ENCODE data around the gene MBOAT1. TPM values are rescaled to one million over a fixed set of nuclear protein-coding genes. Genes with fewer than 3 reads are reported as not detected.
A peak's percentile ranks its signal among the peaks of the same experiment; 100 is the strongest.

Gene MBOAT1
- total RNA-seq, 1 experiment from 2014 or later, result 22.0 TPM

DNA sequence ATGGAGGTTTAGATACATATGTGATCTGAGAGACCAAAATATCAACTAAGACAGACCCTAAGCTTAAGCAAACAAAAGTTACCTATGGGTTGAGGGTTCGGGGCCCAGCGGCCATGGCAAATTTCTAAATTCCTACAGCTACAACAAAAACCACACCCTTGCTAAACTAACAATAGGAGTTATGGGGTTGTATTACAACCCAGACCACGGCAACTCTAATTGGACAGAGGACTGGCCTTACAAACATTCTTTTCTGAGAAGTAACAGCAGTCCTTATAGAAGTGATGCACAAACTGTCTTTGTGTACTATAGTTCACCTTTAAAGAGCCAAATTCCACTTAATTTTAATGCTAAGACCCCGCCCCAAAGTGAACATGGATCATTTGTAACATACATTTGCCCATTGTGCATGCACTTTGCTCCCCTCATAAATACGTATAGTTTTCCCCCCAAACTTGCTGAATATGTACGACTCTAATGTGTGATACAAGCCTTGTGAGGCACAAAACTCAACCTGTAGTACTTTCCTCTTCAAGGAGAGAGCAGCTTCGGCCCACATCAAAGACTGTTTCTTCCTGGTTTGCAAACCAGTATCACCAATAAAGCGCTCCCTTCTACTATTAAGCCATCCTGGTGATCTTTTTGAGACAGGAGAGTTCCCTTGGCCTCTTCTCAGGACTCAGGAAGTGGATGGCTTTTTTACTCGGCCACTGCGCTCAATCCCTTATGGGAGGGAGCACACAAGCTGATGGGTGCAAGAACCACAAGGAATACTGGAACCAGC is 25.6 kb upstream of the MBOAT1 start:
- H3K9me2 ChIP-seq (ENCODE audit: insufficient read depth), result no peaks in the 10 kb centered on the region
- CTCF ChIA-PET, result interaction anchor here (0.7 kb wide), 1 partner anchor 30 kb away, joined by 3 read pairs; no protein-coding TSS in a partner anchor
- peak overlapping the region; percentile 37 for H3K27ac ChIP-seq
- H3K4me1 ChIP-seq (replicated peaks; ENCODE audit: insufficient read depth), result peaks cover 19% of the 10 kb centered on the region
- DNase-seq, result peak; percentile 27 to 38
- TSS peak; percentile 87 for BruUV-seq (replicated peaks)
- H2AFZ ChIP-seq, result no peak overlapping the region
- intact Hi-C loops (cut with micrococcal nuclease; ENCODE audit: unreplicated experiment), result loop anchor here (1.0 to 2.0 kb wide), 5 partner anchors 26 to 163 kb away; partner anchors contain the start of genes E2F3 and MBOAT1
- no peaks in the 10 kb centered on the region for H3K9me3 ChIP-seq (ENCODE audit: insufficient read depth, low read depth)
- H3K4me3 ChIP-seq, result no peak overlapping the region
- H3K4me2 ChIP-seq, result peak overlapping the region; percentile 38
- POLR2A ChIA-PET (ENCODE audit: unreplicated experiment), result interaction anchor here (0.6 to 1.6 kb wide), 5 partner anchors 25 to 299 kb away, joined by 3 to 13 read pairs (median 5); no protein-coding TSS in a partner anchor
- no peaks in the 10 kb centered on the region for H3K27me3 ChIP-seq (ENCODE audit: insufficient read depth, low read depth)
- TF ChIP-seq, protein P1, sequence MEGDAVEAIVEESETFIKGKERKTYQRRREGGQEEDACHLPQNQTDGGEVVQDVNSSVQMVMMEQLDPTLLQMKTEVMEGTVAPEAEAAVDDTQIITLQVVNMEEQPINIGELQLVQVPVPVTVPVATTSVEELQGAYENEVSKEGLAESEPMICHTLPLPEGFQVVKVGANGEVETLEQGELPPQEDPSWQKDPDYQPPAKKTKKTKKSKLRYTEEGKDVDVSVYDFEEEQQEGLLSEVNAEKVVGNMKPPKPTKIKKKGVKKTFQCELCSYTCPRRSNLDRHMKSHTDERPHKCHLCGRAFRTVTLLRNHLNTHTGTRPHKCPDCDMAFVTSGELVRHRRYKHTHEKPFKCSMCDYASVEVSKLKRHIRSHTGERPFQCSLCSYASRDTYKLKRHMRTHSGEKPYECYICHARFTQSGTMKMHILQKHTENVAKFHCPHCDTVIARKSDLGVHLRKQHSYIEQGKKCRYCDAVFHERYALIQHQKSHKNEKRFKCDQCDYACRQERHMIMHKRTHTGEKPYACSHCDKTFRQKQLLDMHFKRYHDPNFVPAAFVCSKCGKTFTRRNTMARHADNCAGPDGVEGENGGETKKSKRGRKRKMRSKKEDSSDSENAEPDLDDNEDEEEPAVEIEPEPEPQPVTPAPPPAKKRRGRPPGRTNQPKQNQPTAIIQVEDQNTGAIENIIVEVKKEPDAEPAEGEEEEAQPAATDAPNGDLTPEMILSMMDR (conservative IDR thresholded peaks at IDR 0.05), result no peak
- no peak for TF ChIP-seq EZH2 (IDR thresholded peaks at IDR 0.05; ENCODE audit: low read depth)
- no peaks in the 10 kb centered on the region for H3K36me3 ChIP-seq (ENCODE audit: low read depth)
- H4K20me1 ChIP-seq (ENCODE audit: insufficient read depth), result no peaks in the 10 kb centered on the region
- H3K79me2 ChIP-seq (ENCODE audit: low read depth), result no peaks in the 10 kb centered on the region
- peaks cover 3% of the 10 kb centered on the region; the same call in 1 of the 2 replicates for H3F3A ChIP-seq (ENCODE audit: insufficient read depth, low read depth)

DNA sequence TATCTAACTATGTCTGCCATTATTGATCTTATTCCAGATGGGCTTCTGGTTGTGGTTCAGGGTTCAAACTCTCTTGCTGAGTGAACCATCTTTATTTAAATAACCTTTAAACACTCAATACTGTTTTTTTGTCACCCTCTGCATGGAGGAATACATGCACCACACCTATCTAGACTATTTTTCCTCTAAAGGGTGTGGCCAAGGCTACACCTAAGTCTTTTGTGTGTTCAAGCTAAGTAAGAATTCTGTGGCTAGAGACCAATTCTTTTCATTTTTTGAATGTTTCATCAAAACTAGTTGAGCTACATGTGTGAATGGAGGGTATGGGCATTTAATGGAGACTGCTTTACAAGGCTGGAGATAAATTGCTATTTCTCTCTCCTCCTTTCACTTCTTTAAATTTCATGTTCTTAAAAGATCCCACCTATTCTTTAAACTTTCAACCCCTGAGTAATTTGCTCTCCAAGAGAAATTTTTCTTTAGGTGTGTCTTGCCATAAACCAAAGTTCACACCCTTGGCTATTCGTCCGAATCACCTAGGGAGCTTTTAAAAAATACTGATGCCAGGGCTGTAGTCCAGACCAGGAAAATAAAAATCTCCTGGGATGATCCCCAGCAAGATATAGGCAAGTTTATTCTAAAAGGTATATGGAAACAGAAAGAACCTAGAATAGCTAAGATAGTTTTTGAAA is 24.8 kb upstream of the MBOAT1 start:
- CTCF ChIA-PET, result no interaction called here
- POLR2A ChIA-PET (ENCODE audit: unreplicated experiment), result interaction anchor here (0.6 to 1.6 kb wide), 9 partner anchors 19 to 299 kb away, joined by 3 to 13 read pairs (median 5); no protein-coding TSS in a partner anchor
- Histone ChIP-seq H3K27me3 (ENCODE audit: insufficient read depth, low read depth) (no peaks in the 10 kb centered on the region), H3K9me2 (ENCODE audit: insufficient read depth) (no peaks in the 10 kb centered on the region), H3K4me2 (peak overlapping the region; percentile 38), H3F3A (ENCODE audit: insufficient read depth, low read depth) (peaks cover 3% of the 10 kb centered on the region; the same call in 1 of the 2 replicates), H4K20me1 (ENCODE audit: insufficient read depth) (no peaks in the 10 kb centered on the region), H3K9me3 (ENCODE audit: insufficient read depth, low read depth) (no peaks in the 10 kb centered on the region), H3K4me3 (no peak overlapping the region), H3K4me1 (replicated peaks; ENCODE audit: insufficient read depth) (peaks cover 19% of the 10 kb centered on the region), H3K27ac (peak overlapping the region; percentile 37), H3K36me3 (ENCODE audit: low read depth) (no peaks in the 10 kb centered on the region), H3K79me2 (ENCODE audit: low read depth) (no peaks in the 10 kb centered on the region), H2AFZ (no peak overlapping the region)
- DNase-seq, result peak in 1 of 2 experiments; percentile 71
- TF ChIP-seq, protein P1 (conservative IDR thresholded peaks at IDR 0.05), result no peak
- TF ChIP-seq EZH2 (IDR thresholded peaks at IDR 0.05; ENCODE audit: low read depth), result no peak
- intact Hi-C loops (cut with micrococcal nuclease; ENCODE audit: unreplicated experiment), result loop anchor here (1.0 to 2.0 kb wide), 5 partner anchors 25 to 164 kb away; partner anchors contain the start of genes E2F3 and MBOAT1
- BruUV-seq (replicated peaks), result TSS peak; percentile 47

- TF ChIP-seq, protein P1 (conservative IDR thresholded peaks at IDR 0.05), result no peak
- TF ChIP-seq EZH2 (IDR thresholded peaks at IDR 0.05; ENCODE audit: low read depth), result no peak
- Histone ChIP-seq H2AFZ (no peak overlapping the region), H3K79me2 (ENCODE audit: low read depth) (no peaks in the 10 kb centered on the region), H3K27ac (peak overlapping the region; percentile 37; the same call in 1 of the 2 replicates), H3F3A (ENCODE audit: insufficient read depth, low read depth) (peaks cover 3% of the 10 kb centered on the region; the same call in 1 of the 2 replicates), H4K20me1 (ENCODE audit: insufficient read depth) (no peaks in the 10 kb centered on the region), H3K9me3 (ENCODE audit: insufficient read depth, low read depth) (no peaks in the 10 kb centered on the region), H3K9me2 (ENCODE audit: insufficient read depth) (no peaks in the 10 kb centered on the region), H3K4me3 (no peak overlapping the region), H3K4me1 (replicated peaks; ENCODE audit: insufficient read depth) (peaks cover 19% of the 10 kb centered on the region), H3K36me3 (ENCODE audit: low read depth) (no peaks in the 10 kb centered on the region), H3K27me3 (ENCODE audit: insufficient read depth, low read depth) (no peaks in the 10 kb centered on the region), H3K4me2 (0 out of 2 replicates have a peak overlapping the region, but pooled peaks have one; percentile 38)
- intact Hi-C loops (cut with micrococcal nuclease; ENCODE audit: unreplicated experiment), result loop anchor here (2.0 kb wide), 1 partner anchor 30 kb away; no protein-coding TSS in a partner anchor
- no TSS peak for BruUV-seq (replicated peaks)
- no peak for DNase-seq
- CTCF ChIA-PET, result no interaction called here
- POLR2A ChIA-PET (ENCODE audit: unreplicated experiment), result interaction anchor here (0.7 to 1.6 kb wide), 2 partner anchors 23 to 88 kb away, joined by 3 to 7 read pairs; no protein-coding TSS in a partner anchor
These were observed 24.1 kb upstream of the MBOAT1 start for GRCh38 chr6:20236344-20236743.
